HepG2 (cell line): Measurements from ENCODE around the gene LTB4R2. TPM values are rescaled to one million over a fixed set of nuclear protein-coding genes. Genes with fewer than 3 reads are reported as not detected.

Source experiments
- HNRNPUL1 ChIP-seq: fragments of 200-400 bp; formaldehyde crosslinking; IDR thresholded peaks from 2 replicates; pipeline ENCODE4 v1.6.1; 2017; ENCODE audit warnings: low read depth, mild to moderate bottlenecking, low read length, moderate library complexity
- JDP2 ChIP-seq: sonication (generic); formaldehyde crosslinking; IDR thresholded peaks from 2 replicates; pipeline ENCODE4 v1.8.1; 2022; ENCODE audit warnings: missing genetic modification reagents, borderline replicate concordance
- MTA3 ChIP-seq: sonication (generic); formaldehyde crosslinking; IDR thresholded peaks from 2 replicates; pipeline ENCODE4 v1.4.0; 2020; ENCODE audit warnings: missing genetic modification reagents
- NFIC ChIP-seq: IDR thresholded peaks from 2 replicates; pipeline ENCODE4 v1.6.1; 2012; ENCODE audit warnings: mild to moderate bottlenecking, low read length, inconsistent platforms
- NFKB2 ChIP-seq: sonication (generic); formaldehyde crosslinking; IDR thresholded peaks from 2 replicates; pipeline ENCODE4 v1.4.0; 2020; ENCODE audit warnings: missing genetic modification reagents, borderline replicate concordance
- NR2F6 ChIP-seq, 2 experiments: IDR thresholded peaks; 2 replicates each; pipeline ENCODE4 v1.6.1; 2016; ENCODE audit warnings: antibody characterized with exemption in 1 of 2, mild to moderate bottlenecking in 1 of 2
- ZNF12 ChIP-seq: sonication (generic); formaldehyde crosslinking; IDR thresholded peaks from 2 replicates; pipeline ENCODE4 v1.5.0; 2020; ENCODE audit warnings: missing genetic modification reagents
- ZNF550 ChIP-seq: sonication (generic); formaldehyde crosslinking; IDR thresholded peaks from 2 replicates; pipeline ENCODE4 v1.4.0; 2020; ENCODE audit warnings: mild to moderate bottlenecking, missing genetic modification reagents, borderline replicate concordance
- ZNF567 ChIP-seq: sonication (generic); formaldehyde crosslinking; IDR thresholded peaks from 2 replicates; pipeline ENCODE4 v1.8.1; 2023; ENCODE audit warnings: mild to moderate bottlenecking, missing genetic modification reagents, borderline replicate concordance
- ZNF761 ChIP-seq: sonication (generic); formaldehyde crosslinking; conservative IDR thresholded peaks from 2 replicates; pipeline ENCODE4 v1.4.0; 2020; ENCODE audit warnings: mild to moderate bottlenecking, missing genetic modification reagents
- ZSCAN12 ChIP-seq: sonication (generic); formaldehyde crosslinking; IDR thresholded peaks from 2 replicates; pipeline ENCODE4 v1.9.0; 2021; ENCODE audit warnings: mild to moderate bottlenecking, missing genetic modification reagents
- polyA plus RNA-seq, 8 experiments: library from polyadenylated mRNA; depleted of rRNA in 3 of 8; stranded (reverse) in 7 of 8; unstranded in 1 of 8; fragments of >200 nt; fragmentation: Illumina TruSeq in 4 of 8; extraction: Trizol in 4 of 8; gene quantifications; 2 replicates each; pipeline versions ENCODE4 v1.2.1 to v1.2.3, GENCODE V29; 2011 to 2016; ENCODE audit warnings: low read depth in 4 of 8, missing spikeins in 1 of 8, mixed read lengths in 1 of 8; ENCODE audit not compliant: insufficient read depth in 1 of 8
- total RNA-seq, 5 experiments: library from RNA; depleted of rRNA; stranded (reverse); fragments of >200 nt; fragmentation: Illumina TruSeq; extraction: Trizol; gene quantifications; 2 replicates each; pipeline ENCODE4 v1.2.3, GENCODE V29; 2016; ENCODE audit warnings: low read depth in 1 of 5
- TF ChIP-seq, protein P1 (sequence below): sonication (generic); formaldehyde crosslinking; conservative IDR thresholded peaks from 2 replicates; pipeline ENCODE4 v1.5.0; 2020; ENCODE audit warnings: missing genetic modification reagents
- TF ChIP-seq, protein P2 (sequence below): IDR thresholded peaks from 2 replicates; pipeline ENCODE4 v1.6.1; 2016; ENCODE audit warnings: missing biosample characterization, missing genetic modification reagents, low read depth
- TF ChIP-seq, protein P3 (sequence below): sonication (generic); formaldehyde crosslinking; IDR thresholded peaks from 2 replicates; pipeline ENCODE4 v1.8.1; 2023; ENCODE audit warnings: mild to moderate bottlenecking, moderate library complexity, missing genetic modification reagents
- TF ChIP-seq, protein P4 (sequence below): sonication (generic); formaldehyde crosslinking; IDR thresholded peaks from 2 replicates; pipeline ENCODE4 v1.8.0; 2022; ENCODE audit warnings: mild to moderate bottlenecking, missing genetic modification reagents, moderate library complexity
- TF ChIP-seq, protein P5 (sequence below): sonication (generic); formaldehyde crosslinking; IDR thresholded peaks from 2 replicates; pipeline ENCODE4 v1.4.0; 2020; ENCODE audit warnings: missing genetic modification reagents
- TF ChIP-seq, protein P6 (sequence below): sonication (generic); formaldehyde crosslinking; IDR thresholded peaks from 2 replicates; pipeline ENCODE4 v1.5.0; 2020; ENCODE audit warnings: mild to moderate bottlenecking, missing genetic modification reagents, moderate library complexity

The LTB4R2 gene
- total and polyA plus RNA-seq, 2 of the 13 experiments (the other 11 are each of a cell fraction or from before 2014, with no cell fraction given), result 3.9 to 6.9 TPM

DNA sequence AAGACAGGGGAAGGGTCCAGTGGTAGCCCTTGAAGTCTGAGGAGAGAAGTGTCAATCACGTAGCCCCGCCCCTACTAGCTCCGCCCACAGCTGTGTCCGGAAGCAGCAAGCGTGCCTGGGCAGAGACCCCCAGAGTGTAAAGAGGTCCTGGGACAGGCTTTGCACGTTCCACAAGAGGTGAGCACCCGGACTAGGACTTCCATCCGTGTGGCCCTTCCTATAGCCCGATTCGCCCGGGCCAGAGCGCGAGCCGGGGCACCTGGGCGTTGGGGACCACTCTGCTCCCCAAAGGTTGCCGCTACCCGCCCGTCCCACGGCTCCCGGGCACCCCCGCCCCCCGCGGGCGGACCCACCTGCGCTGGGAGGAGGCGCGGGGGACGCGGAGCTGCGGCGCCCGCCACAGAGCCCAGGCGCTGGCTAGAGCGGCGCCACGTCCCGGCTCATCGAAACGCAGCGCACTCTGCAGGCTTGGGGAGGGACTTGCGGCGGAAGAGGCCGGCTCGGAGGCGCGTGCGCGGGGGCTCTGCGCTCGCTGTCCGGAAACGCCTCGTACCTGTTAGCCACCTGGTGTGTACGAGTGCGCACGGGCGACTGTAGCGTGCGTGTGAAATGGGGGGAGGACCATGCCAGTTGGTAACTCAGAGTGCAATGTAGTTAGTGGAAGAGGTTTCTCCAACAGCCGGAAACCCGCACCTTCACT lies 38.7 kb upstream of the LTB4R2 start, which contains the start of gene RABGGTA (continued):
- TF ChIP-seq, protein P1, sequence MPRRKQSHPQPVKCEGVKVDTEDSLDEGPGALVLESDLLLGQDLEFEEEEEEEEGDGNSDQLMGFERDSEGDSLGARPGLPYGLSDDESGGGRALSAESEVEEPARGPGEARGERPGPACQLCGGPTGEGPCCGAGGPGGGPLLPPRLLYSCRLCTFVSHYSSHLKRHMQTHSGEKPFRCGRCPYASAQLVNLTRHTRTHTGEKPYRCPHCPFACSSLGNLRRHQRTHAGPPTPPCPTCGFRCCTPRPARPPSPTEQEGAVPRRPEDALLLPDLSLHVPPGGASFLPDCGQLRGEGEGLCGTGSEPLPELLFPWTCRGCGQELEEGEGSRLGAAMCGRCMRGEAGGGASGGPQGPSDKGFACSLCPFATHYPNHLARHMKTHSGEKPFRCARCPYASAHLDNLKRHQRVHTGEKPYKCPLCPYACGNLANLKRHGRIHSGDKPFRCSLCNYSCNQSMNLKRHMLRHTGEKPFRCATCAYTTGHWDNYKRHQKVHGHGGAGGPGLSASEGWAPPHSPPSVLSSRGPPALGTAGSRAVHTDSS (CRISPR knock-in tag), result peak; percentile 97; the same call in 1 of the 2 replicates
- TF ChIP-seq ZNF761 (CRISPR knock-in tag) (peak; percentile 99), JDP2 (peak; percentile 75), ZNF12 (peak; percentile 80; the same call in 1 of the 2 replicates), ZSCAN12 (CRISPR knock-in tag) (peak; percentile 97), MTA3 (CRISPR knock-in tag) (no peak), NR2F6 (IDR thresholded peaks at IDR 0.05) (no peak), NR2F6 (CRISPR knock-in tag; IDR thresholded peaks at IDR 0.05) (peak; percentile 87), HNRNPUL1 (no peak), ZNF550 (CRISPR knock-in tag) (peak; percentile 95; the same call in 1 of the 2 replicates), NFKB2 (CRISPR knock-in tag) (peak; percentile 100), NFIC (no peak), ZNF567 (peak; percentile 99)
- TF ChIP-seq, protein P2, sequence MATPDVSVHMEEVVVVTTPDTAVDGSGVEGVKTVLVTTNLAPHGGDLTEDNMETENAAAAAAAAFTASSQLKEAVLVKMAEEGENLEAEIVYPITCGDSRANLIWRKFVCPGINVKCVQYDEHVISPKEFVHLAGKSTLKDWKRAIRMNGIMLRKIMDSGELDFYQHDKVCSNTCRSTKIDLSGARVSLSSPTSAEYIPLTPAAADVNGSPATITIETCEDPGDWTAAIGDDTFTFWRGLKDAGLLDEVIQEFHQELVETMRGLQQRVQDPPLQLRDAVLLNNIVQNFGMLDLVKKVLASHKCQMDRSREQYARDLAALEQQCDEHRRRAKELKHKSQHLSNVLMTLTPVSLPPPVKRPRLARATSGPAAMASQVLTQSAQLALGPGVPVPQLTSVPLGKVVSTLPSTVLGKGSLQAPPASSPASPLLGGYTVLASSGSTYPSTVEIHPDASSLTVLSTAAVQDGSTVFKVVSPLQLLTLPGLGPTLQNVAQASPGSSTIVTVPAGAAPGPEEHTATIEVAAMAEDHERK (CRISPR knock-in tag), result peak; percentile 90
- TF ChIP-seq, protein P3, sequence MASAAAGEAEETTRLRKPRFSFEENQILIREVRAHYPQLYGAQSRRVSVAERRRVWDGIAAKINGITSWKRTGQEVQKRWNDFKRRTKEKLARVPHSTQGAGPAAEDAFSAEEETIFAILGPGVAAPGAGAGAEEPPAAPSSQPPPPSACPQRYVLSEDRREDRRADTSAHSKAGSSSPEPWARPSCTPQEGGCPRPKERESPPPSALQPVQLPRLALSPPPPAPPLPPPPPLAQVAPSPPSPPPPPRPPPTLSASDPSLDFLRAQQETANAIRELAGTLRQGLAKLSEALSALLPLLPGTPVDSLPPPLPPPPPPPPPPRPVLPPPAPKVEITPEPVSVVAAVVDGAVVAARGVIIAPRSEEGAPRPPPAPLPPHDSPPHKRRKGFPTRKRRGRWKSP (CRISPR knock-in tag), result peak; percentile 98
- TF ChIP-seq, protein P4, sequence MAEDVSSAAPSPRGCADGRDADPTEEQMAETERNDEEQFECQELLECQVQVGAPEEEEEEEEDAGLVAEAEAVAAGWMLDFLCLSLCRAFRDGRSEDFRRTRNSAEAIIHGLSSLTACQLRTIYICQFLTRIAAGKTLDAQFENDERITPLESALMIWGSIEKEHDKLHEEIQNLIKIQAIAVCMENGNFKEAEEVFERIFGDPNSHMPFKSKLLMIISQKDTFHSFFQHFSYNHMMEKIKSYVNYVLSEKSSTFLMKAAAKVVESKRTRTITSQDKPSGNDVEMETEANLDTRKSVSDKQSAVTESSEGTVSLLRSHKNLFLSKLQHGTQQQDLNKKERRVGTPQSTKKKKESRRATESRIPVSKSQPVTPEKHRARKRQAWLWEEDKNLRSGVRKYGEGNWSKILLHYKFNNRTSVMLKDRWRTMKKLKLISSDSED (CRISPR knock-in tag), result peak; percentile 31; the same call in 1 of the 2 replicates
- TF ChIP-seq, protein P5, sequence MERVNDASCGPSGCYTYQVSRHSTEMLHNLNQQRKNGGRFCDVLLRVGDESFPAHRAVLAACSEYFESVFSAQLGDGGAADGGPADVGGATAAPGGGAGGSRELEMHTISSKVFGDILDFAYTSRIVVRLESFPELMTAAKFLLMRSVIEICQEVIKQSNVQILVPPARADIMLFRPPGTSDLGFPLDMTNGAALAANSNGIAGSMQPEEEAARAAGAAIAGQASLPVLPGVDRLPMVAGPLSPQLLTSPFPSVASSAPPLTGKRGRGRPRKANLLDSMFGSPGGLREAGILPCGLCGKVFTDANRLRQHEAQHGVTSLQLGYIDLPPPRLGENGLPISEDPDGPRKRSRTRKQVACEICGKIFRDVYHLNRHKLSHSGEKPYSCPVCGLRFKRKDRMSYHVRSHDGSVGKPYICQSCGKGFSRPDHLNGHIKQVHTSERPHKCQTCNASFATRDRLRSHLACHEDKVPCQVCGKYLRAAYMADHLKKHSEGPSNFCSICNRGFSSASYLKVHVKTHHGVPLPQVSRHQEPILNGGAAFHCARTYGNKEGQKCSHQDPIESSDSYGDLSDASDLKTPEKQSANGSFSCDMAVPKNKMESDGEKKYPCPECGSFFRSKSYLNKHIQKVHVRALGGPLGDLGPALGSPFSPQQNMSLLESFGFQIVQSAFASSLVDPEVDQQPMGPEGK (CRISPR knock-in tag), result peak; percentile 94
- TF ChIP-seq, protein P6, sequence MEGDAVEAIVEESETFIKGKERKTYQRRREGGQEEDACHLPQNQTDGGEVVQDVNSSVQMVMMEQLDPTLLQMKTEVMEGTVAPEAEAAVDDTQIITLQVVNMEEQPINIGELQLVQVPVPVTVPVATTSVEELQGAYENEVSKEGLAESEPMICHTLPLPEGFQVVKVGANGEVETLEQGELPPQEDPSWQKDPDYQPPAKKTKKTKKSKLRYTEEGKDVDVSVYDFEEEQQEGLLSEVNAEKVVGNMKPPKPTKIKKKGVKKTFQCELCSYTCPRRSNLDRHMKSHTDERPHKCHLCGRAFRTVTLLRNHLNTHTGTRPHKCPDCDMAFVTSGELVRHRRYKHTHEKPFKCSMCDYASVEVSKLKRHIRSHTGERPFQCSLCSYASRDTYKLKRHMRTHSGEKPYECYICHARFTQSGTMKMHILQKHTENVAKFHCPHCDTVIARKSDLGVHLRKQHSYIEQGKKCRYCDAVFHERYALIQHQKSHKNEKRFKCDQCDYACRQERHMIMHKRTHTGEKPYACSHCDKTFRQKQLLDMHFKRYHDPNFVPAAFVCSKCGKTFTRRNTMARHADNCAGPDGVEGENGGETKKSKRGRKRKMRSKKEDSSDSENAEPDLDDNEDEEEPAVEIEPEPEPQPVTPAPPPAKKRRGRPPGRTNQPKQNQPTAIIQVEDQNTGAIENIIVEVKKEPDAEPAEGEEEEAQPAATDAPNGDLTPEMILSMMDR (CRISPR knock-in tag), result peak; percentile 99
